ENCODE results near the gene GZMM.

Gene GZMM

GRCh38 chr19:558770-559439 is 15.1 kb downstream of the GZMM start (continued):
- TF ChIP-seq ZNF513 (tag by site-specific recombination; IDR thresholded peaks at IDR 0.05), result no peak

DNA sequence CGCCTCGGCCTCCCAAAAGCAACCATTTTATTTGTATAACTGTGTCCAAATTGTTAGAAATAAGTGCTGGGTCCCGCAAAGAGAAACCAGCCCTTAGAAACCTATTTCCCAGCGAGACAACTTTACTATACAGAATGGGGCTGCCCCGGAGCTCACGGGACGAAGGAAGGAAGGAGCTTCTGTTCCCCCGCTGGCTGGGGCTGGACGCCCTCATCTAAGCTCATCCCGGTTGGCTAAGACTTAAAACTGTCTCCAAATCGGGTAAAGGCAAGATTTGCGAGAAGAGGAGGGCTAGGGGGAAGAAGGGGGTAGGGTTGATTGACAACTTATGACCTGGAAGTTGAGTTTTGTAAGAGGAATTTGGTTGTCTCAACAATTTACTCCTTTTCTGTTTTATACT is 16.3 kb downstream of the GZMM start:
- ChIA-PET POLR2A (no interaction called here), CTCF (interaction anchor here (0.5 kb wide), 1 partner anchor 25 kb away, joined by 3 read pairs; no protein-coding TSS in a partner anchor)
- H3K27ac ChIP-seq (ENCODE audit: extremely low read depth, low read depth, low read length), result no peak overlapping the region
- H3K4me3 ChIP-seq (ENCODE audit: low read depth, low read length), result no peak overlapping the region
- no peaks in the 10 kb centered on the region for H3K9me3 ChIP-seq (ENCODE audit: control insufficient read depth, insufficient read depth, low read depth, low read length)
- no peaks in the 10 kb centered on the region for H3K36me3 ChIP-seq (ENCODE audit: control insufficient read depth in 2 of 2, insufficient read depth in 1 of 2, low read length in 2 of 2)
- TF ChIP-seq YY1 (tag by site-specific recombination; IDR thresholded peaks at IDR 0.05) (no peak), BCL11B (tag by site-specific recombination; IDR thresholded peaks at IDR 0.05; ENCODE audit: low read depth) (no peak), SALL2 (tag by site-specific recombination; IDR thresholded peaks at IDR 0.05; ENCODE audit: borderline replicate concordance) (no peak), ZNF148 (tag by site-specific recombination; IDR thresholded peaks at IDR 0.05; ENCODE audit: borderline replicate concordance) (no peak), ZNF747 (tag by site-specific recombination; IDR thresholded peaks at IDR 0.05) (no peak), TCF7L2 (IDR thresholded peaks at IDR 0.05; ENCODE audit: borderline replicate concordance, low read depth, low read length) (no peak), ZNF521 (tag by site-specific recombination; IDR thresholded peaks at IDR 0.05) (no peak), ATF2 (tag by site-specific recombination; IDR thresholded peaks at IDR 0.05; ENCODE audit: low read depth) (no peak), KLF7 (tag by site-specific recombination; IDR thresholded peaks at IDR 0.05; ENCODE audit: borderline replicate concordance) (no peak), FEZF1 (tag by site-specific recombination; IDR thresholded peaks at IDR 0.05) (no peak), ZFP41 (tag by site-specific recombination; IDR thresholded peaks at IDR 0.05; ENCODE audit: borderline replicate concordance) (no peak), ZNF639 (tag by site-specific recombination; IDR thresholded peaks at IDR 0.05) (no peak), ZNF792 (tag by site-specific recombination; IDR thresholded peaks at IDR 0.05) (no peak), GLIS1 (tag by site-specific recombination; IDR thresholded peaks at IDR 0.05) (no peak), ZNF280C (tag by site-specific recombination; IDR thresholded peaks at IDR 0.05) (no peak), ZNF10 (tag by site-specific recombination; IDR thresholded peaks at IDR 0.05) (no peak), ZNF16 (tag by site-specific recombination; IDR thresholded peaks at IDR 0.05; ENCODE audit: low read depth) (no peak), ZXDB (tag by site-specific recombination; IDR thresholded peaks at IDR 0.05) (no peak), ZNF202 (tag by site-specific recombination; IDR thresholded peaks at IDR 0.05; ENCODE audit: borderline replicate concordance) (no peak), ZNF292 (tag by site-specific recombination; IDR thresholded peaks at IDR 0.05; ENCODE audit: borderline replicate concordance, low read depth) (no peak)
- H3K4me1 ChIP-seq (ENCODE audit: control insufficient read depth, insufficient read depth, low read length), result 0 out of 2 replicates have a peak, but pooled peaks cover 3% of the 10 kb centered on the region
